ENCODE measurements around the gene FMO4.
"Not testable (repeated sequence)": the region's sequence is repeated elsewhere in the genome, so short reads cannot be mapped to it uniquely, and the experiment has no call there.

FMO4 gene

DNA sequence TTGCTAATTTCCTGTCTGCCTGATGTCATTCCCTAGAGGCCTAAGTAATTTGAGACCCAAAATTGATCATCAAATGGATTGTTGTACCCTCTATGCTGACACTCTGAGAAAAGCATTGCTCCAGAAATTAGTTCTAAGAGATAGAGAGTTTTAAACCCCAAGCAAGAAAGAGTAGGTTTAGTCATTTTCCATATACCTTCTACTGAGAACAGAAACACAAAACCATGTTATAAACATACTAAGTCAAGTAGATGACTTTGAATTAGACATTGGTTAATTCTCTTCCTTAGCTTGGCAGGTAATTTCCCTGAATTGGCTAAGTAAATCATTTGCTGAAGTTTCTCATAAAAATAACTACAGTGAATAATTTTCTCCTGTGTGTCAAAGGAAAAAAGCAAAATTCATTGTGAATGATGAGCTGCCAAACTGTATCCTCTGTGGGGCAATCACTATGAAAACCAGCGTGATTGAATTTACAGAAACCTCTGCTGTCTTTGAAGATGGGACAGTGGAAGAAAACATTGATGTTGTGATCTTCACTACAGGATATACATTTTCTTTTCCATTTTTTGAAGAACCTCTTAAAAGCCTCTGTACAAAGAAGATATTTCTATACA is 20.1 kb downstream of the FMO4 start:
- DNase-seq (ENCODE audit: low read depth in 2 of 2) = no peak

DNA sequence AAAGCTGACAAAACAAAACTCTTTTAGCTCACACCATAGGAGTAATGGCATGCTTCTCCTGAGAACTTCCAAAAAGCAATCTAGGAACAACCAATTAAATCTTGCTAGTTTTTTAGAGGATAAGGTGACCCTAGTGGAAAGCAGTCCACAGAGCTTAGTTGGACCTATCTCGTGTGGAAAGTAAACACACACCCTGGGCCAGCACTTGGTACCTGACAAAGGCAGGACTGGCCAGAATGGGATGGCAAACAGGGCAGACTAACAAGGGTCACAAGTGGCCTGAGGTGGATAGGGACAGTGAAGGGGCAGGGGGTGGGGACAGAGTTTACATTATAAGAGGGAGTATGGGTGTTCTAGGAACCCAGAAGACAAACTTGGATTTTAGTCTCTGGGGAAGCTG is 22.0 kb downstream of the FMO4 start:
- DNase-seq (ENCODE audit: low read depth in 2 of 2) = no peak

DNA sequence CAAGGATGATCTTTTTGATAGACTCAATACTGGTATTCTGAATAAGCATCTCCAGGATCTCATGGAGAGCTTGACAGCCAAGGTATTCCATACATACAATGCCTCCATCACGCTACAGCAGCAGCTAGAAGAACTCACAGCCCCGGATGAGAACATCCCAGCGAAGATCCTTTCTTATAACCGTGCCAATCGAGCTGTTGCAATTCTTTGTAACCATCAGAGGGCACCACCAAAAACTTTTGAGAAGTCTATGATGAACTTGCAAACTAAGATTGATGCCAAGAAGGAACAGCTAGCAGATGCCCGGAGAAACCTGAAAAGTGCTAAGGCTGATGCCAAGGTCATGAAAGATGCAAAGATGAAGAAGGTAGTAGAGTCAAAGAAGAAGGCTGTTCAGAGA is 25.4 kb downstream of the FMO4 start:
- not testable (repeated sequence) for DNase-seq (ENCODE audit: low read depth in 2 of 2)

DNA sequence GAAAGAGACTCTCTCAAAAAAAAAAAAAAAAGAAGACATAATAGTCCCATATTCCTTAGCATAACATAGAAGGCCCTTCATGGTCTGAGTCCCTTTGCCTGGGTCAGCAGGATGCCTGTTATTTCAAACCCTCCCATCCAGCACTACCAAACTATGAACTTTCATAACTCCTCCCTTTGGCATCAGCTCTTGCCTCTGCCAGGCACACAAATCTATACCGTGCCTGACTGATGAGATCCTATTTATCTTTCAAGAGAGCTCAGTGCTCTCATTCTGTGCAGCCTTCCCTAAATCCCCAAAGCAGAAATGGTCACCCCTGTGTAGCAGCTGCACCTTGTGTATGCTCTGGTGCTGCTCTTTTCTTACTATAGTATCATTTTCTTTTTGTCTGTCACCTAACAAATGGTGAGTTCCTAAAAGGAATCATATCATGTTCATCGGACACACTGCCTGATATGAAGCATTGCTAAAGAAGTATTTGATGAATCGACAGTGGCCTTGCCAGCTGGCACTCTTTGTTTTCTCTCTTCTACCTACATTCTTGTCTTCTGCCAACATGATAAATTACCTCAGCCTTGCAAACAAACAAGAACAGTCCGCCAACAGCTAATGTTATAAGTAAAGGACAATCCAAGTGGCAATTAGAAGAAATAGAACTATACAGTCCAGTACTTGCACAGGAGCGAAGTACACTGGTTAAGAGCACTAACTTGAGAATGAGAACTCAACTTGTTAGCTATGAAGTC is 29.9 kb downstream of the FMO4 start:
- DNase-seq (ENCODE audit: low read depth in 2 of 2) = no peak

DNA sequence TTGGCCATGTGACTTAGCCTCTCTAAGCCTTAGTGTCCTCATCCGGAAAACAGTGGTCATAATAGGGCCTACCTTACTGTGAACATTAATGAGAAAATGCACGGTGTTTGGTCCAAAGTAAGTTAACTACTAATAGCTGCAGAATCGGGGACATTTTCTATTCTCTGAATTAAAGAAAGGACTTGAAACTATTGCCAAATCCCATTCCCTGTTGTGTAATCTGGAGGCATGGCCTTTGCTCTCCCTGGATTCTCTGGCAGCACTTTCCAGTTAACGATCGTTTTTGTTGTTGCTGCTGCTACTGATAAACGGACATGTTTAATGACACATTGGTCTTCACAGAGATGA is 30.5 kb downstream of the FMO4 start:
- DNase-seq (ENCODE audit: low read depth in 2 of 2) = no peak

DNA sequence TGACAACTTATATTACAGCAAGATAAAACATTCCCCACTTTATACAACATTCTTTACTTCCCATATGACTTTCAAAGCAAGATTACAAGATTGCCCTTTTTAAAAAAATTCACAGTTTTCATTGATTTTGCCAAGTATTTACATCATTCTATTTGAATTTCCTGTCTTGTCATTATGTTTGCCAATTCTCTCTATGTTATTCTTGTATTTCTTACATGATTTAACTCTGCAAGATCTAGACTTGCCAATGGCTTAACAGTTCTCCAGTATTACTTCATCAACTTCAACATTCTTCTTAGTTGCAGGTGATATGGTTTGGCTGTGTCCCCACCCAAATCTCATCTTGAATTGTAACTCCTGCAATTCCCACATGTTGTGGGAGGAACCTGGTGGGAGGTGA is 31.6 kb downstream of the FMO4 start:
- DNase-seq (ENCODE audit: low read depth in 2 of 2) = no peak

DNA sequence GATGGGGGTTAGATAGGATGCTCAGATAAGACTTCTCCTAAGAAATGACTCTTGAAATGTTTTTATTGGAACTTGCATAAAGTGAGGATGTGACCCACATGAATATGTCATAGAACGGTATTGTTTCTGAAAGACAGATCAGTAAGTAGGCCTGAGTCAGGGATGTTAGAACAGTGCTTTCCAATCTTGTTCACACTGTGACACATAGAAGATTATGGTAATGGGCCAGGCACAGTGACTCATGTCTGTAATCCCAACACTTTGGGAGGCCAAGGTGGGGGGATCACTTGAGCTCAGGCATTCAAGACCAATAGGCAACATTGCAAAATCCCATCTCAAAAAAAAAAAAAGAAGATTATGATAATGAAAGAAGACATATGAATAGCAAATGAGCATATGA is 32.9 kb downstream of the FMO4 start:
- DNase-seq (ENCODE audit: low read depth in 2 of 2) = no peak

DNA sequence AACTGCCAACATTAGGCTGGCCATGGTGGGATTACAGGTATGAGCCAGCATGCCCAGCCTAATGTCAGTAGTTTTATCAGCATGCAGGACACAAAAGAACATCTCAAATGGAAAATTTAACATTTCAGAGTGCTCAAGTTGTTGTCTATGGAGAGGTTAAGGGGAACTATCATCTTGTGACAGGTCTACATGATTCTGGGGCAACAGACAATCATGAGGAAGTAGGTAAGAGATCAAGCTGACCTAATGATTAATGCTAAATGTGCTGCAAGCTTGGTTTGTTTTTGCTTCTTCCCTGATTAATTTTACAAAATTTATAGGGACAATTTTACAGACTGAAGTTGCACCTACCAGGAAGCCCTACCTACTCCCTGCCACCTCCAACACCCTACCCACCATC is 36.6 kb downstream of the FMO4 start:
- DNase-seq (ENCODE audit: low read depth in 2 of 2) = no peak

DNA sequence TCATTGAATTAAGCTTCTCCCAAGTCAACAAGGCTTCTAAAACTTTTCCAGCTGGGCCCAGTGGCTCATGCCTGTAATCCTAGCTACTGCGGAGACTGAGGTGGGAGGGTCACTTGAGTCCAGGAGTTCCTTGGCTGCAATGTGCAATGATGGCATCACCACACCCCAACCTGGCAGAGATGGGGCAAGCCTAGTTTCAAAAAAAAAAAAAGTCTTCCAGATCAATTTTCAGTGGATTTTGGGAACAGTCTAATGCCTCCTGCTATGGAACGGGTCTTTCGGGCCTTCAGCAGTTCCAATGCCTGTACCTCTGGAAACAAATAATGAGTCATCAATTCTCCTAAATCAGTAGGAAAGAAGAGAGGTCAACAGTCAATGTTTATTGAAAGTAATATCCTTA is 38.0 kb downstream of the FMO4 start:
- DNase-seq (ENCODE audit: low read depth in 2 of 2) = no peak

DNA sequence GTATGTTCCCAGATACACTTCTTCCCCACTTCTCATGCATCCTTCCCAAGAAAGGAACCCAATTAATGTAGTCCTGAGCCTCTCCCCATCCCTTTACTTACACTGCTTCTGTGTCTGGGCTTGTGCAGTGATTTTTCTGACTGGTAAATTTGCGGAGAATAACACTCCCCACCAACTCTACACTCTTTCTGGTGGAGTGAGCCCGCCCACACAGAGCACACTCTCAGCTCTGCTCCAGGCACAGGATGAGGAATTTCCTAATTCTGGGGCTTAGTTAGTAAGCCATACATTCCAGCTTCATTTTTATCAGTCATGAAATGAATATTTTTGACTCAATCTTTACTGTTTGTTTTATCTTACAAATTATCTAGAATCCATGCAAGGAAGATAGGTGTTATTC is 38.6 kb downstream of the FMO4 start:
- no peak for DNase-seq (ENCODE audit: low read depth in 2 of 2)

DNA sequence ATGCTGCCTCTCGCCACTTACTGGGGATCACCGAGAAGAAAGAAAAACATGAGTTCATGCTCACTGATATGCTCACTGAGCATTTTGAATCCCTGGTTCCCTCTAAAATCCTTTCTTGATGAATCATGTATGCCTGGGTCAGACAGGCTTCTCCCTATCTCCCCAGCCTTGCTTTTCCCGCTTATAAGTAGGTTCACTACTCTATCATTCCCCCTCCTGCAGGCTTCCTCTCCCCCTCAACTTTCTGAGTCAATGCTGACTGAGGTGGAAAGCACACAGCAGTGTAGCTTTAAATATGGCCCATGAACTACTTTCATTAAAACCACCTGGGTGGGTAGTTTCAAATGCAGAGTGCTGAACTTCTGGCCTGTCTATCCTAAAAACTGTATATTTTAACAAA is 41.7 kb downstream of the FMO4 start:
- no peak for DNase-seq (ENCODE audit: low read depth in 2 of 2)

DNA sequence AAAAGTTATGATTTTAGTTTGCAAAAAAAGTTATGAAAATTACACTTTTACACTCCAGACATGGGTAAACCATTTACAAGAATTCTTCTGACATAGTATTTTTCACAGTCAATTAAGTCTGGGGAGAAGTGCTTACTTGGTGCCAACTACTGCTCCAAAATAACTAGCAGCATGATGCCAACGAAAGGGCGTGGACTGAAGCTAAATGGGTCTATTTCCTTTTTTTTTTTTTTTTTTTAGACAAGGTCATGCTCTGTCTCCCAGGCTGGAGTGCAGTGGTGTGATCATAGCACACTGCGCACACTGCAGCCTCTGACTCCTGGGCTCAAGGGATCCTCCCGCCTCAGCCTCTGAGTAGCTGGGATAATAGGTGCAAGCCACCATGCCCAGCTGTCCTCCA is 43.2 kb downstream of the FMO4 start:
- DNase-seq (ENCODE audit: low read depth in 2 of 2) = no peak

DNA sequence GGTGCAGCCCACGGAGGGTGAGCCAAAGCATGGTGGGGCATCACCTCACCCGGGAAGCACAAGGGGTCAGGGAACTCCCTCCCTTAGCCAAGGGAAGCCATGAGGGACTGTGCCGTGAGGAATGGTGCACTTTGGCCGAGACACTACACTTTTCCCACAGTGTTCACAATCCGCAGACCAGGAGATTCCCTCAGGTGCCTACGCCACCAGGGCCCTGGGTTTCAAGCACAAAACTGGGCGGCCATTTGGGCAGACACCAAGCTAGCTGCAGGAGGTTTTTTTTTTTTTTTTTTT is 45.3 kb downstream of the FMO4 start:
- not testable (repeated sequence) for DNase-seq (ENCODE audit: low read depth in 2 of 2)

DNA sequence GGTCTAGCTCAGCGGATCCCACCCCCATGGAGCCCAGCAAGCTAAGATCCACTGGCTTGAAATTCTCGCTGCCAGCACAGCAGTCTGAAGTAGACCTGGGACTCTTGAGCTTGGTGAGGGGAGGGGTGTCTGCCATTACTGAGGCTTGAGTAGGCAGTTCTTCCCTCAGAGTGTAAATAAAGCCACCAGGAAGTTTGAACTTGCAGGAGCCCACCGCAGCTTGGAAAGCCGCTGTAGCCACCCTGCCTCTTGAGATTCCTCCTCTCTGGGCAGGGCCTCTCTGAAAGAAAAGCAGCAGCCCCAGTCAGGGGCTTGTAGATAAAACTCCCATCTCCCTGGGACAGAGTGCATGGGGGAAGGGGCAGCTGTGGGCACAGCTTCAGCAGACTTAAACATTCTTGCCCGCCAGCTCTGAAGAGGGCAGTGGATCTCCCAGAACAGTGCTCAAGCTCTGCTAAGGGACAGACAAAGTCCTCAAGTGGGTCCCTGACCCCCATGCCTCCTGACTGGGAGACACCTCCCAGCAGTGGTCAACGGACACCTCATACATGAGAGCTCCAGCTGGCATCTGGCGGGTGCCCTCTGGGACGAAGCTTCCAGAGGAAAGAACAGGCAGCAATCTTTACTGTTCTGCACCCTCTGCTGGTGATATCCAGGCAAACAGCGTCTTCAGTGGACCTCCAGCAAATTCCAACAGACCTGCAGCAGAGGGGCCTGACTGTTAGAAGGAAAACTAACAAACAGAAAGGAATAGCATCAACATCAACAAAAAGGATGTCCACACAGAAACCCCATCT is 45.9 kb downstream of the FMO4 start:
- DNase-seq (ENCODE audit: low read depth in 2 of 2) = not testable (repeated sequence)

DNA sequence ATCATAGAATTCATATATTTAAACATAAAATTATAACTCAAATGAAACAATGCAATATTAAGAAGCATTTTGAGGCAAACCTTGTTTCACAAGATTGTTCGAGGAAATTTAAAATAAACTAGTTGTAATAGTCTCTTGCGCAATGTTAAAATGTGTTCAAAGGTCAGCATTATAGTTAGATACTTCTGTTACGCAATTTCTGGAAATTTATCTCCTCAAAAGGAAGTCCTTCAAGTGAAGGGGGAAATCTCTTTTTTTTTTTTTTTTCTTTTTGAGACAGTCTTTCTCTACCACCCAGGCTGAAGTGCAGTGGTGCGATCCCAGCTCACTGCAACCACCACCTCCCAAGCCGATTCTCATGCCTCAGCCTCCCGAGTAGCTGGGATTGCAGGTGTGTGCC is 52.1 kb downstream of the FMO4 start:
- no peak for DNase-seq (ENCODE audit: low read depth in 2 of 2)

DNA sequence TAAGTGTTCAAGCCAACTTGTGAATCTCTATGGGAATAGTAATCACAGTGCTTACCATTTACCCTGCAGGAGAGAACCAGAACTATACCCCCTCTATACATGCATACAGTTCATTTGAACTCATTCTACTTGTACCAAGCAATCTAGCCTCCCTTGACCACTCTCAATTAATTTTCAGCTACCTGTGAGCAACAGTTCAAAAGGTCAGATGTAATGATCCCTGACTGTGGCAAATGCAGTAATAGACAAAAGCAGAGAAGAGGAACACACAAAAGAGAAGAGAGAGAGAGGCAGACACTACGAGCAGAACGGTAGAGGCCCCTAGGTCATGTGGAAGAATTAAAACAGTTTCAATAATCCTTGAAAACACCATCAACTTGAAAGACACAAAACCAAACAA is 52.8 kb downstream of the FMO4 start:
- no peak for DNase-seq (ENCODE audit: low read depth in 2 of 2)

DNA sequence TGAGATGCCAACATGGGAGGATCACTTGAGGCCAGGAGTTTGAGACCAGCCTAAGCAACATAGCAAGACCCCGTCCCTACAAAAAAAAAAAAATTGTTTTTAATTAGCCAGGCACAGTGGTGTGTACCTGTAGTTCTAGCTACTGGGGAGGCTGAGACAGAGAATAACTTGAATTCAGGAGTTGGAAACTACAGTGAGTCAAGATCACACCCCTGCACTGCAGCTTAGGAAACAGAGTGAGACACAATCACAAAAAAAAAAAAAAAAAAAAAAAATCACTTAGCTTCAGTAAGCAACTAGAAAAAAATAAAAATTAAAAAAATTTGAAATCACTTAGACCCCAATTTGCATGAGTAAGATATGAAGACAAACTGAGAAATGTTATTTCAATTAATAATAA is 53.5 kb downstream of the FMO4 start:
- no peak for DNase-seq (ENCODE audit: low read depth in 2 of 2)

DNA sequence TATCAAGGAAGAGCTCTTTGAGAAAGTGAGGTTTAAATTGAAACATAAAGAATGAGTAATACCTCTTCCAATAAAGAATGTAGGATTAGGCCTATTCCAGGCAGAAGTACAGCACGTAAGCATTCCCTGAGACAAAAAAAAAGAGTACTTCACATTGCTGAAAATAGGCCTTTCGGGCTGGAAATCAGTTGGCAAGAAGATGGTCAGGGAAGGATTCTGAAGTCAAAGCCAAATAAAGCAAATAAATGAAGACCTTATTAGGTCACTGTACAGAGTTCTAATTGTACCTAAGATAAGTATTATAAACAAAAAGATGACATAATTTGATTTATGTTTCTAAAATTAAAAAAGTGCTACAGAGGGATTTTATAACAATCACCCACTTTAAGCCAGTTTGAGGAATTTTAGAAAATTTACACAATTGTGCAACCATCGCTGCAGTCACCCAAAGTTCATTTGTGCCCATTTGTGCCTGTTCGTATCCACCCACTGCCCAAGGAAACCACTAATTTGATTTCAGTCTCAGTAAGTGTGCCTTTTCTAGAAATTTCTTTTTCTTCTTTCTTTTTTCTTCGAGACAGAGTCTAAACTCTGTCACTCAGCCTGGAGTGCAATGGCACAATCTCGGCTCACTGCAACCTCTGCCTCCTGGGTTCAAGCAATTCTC is 58.6 kb downstream of the FMO4 start:
- no peak for DNase-seq (ENCODE audit: low read depth in 2 of 2)

DNA sequence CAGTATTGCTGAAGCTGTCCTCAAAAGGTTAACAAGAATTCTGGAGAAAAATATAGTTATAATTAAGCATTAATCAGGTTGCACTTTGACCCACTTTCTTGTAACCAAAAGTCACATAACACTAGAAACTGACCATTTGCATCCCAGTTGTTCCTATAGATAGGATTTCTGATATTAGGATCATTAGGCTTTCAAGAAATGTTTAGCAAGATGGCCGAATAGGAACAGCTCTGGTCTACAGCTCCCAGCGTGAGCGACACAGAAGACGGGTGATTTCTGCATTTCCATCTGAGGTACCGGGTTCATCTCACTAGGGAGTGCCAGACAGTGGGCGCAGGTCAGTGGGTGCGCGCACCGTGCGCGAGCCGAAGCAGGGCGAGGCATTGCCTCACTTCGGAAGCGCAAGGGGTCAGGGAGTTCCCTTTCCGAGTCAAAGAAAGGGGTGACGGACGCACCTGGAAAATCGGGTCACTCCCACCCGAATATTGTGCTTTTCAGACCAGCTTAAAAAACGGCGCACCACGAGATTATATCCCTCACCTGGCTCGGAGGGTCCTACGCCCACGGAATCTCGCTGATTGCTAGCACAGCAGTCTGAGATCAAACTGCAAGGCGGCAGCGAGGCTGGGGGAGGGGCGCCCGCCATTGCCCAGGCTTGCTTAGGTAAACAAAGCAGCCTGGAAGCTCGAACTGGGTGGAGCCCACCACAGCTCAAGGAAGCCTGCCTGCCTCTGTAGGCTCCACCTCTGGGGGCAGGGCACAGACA is 59.6 kb downstream of the FMO4 start:
- not testable (repeated sequence) for DNase-seq (ENCODE audit: low read depth in 2 of 2)

DNA sequence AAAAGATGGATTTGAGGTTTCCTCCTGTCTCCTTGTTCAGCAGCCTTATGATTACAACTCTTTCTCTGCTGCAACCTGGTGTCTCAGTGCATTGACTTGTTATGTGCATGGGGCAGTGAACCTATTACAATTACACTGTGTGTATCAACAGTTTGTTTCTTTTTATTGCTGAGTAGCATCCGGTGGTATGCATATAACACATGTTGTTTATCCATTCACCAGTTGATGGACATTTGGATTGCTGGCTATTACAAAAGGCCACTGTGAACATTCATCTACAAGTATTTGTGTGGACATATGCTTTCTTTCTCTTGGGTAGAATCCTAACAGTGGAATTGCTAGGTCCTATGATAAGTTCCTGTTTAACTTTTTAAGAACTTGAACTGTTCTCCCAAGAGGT is 65.9 kb downstream of the FMO4 start:
- no peak for DNase-seq (ENCODE audit: low read depth in 2 of 2)

DNA sequence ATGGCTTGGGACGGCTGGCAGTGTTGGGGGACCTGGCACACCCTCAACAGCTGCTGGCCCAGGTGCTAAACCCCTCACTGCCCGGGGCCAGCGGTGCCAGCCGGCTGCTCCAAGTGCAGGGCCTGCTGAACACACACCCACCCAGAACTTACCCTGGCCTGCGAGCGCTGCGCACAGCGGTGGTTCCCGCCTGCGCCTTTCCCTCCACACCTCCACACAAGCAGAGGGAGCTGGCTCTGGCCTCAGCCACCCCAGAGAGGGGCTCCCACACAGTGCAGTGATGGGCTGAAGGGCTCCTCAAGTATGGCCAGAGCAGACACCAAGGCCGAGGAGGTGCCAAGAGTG is 67.9 kb downstream of the FMO4 start:
- DNase-seq (ENCODE audit: low read depth in 2 of 2) = no peak

DNA sequence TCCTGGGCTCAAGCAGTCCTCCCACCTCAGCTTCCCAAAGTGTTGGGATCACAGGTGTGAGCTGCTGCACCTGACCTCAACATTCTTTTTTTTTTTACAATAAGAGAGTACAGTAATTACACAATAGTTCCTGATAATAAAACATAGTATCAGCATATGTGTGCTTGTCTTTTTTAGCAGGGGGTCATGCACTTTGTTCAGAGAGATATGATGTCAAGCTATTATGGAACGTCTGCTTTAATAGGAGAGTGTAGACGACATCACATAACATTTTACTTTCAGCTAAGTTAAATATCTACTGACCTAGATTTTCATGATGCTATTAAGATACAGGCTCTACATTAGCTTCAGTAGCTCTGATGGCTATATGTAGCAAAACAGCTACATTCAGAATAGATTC is 70.5 kb downstream of the FMO4 start:
- DNase-seq (ENCODE audit: low read depth in 2 of 2) = no peak
